K562 (cell line): ENCODE measurements around the gene CABP2. TPM values are rescaled to one million over a fixed set of nuclear protein-coding genes. Genes with fewer than 3 reads are reported as not detected.

Experiments used
- ATAC-seq: fragments of 200-7000 bp; cut with Tn5 transposase; 3 replicates; pipeline ENCODE4 v1.9.1; 2020; ENCODE audit warnings: moderate library complexity
- BruUV-seq: library from RNA; stranded (reverse); fragments of 400-500 nt; replicated peaks from 2 replicates; lab custom pipeline; 2021; lab: Mats Ljungman, UMichigan
- CTCF ChIA-PET: fragments of 300-600 bp; formaldehyde crosslinking; extraction: SDS; loops from one replicate; lab custom pipeline; 2021; ENCODE audit warnings: low intra/inter-chr PET ratio; lab: Yijun Ruan, JAX
- POLR2A ChIA-PET: fragments of 300-600, 350-650 bp; sonication (Branson Sonifier 250); formaldehyde crosslinking; extraction: SDS; loops from one replicate; lab custom pipeline; 2021; ENCODE audit warnings: antibody characterized with exemption, inconsistent platforms; lab: Yijun Ruan, JAX
- DNase-seq, 4 experiments: peaks; one replicate each; pipeline versions ENCODE4 v3.0.0 to v3.0.0-alpha.2; 2011 to 2018; ENCODE audit warnings: low spot score in 3 of 4, mixed read lengths in 3 of 4; ENCODE audit errors: extremely low read depth in 1 of 4
- FAIRE-seq: peaks from 2 replicates; lab custom pipeline; 2011; peaks lifted over from hg19 to GRCh38; lab: Jason Lieb, UNC
- H2AFZ ChIP-seq: 2 replicates; pipeline ENCODE4 v1.6.0; 2011; ENCODE audit warnings: low read depth, low read length, control low read depth, inconsistent platforms
- H3K27ac ChIP-seq: fragments of 200-600 bp; 3 replicates; pipeline ENCODE4 v1.8.0; 2011; ENCODE audit warnings: low read depth, mild to moderate bottlenecking, control low read depth, inconsistent platforms, low read length, moderate library complexity, mixed read lengths; ENCODE audit errors: extremely low read depth
- H3K27me3 ChIP-seq, 2 experiments: fragments of 300-600 bp in 1 of 2; 2 replicates in 1 of 2; 3 replicates in 1 of 2; pipeline versions ENCODE4 v1.6.0 to v1.8.0; 2011; ENCODE audit warnings: inconsistent platforms in 2 of 2, low read length in 2 of 2, mild to moderate bottlenecking in 1 of 2, mixed read lengths in 1 of 2, moderate library complexity in 1 of 2; ENCODE audit not compliant: control insufficient read depth in 2 of 2, insufficient read depth in 2 of 2
- H3K36me3 ChIP-seq: fragments of 300-600 bp; 3 replicates; pipeline ENCODE4 v1.8.0; 2011; ENCODE audit warnings: mild to moderate bottlenecking, low read length, inconsistent platforms; ENCODE audit not compliant: control insufficient read depth, insufficient read depth
- H3K4me1 ChIP-seq, 2 experiments: fragments of 200-600 bp in 1 of 2; replicated peaks in 1 of 2; 2 replicates in 1 of 2; 3 replicates in 1 of 2; pipeline versions ENCODE4 v1.5.1 to v1.8.0; 2011; ENCODE audit warnings: inconsistent platforms in 2 of 2, low read length in 2 of 2, mild to moderate bottlenecking in 1 of 2, mixed read lengths in 1 of 2, moderate library complexity in 1 of 2; ENCODE audit not compliant: control insufficient read depth in 2 of 2, insufficient read depth in 2 of 2
- H3K4me2 ChIP-seq: 2 replicates; pipeline ENCODE4 v1.6.1; 2011; ENCODE audit warnings: low read length, control low read depth, inconsistent platforms, mixed read lengths; ENCODE audit not compliant: insufficient read depth
- H3K4me3 ChIP-seq: fragments of 200-600 bp; sonication (generic), shearing (Covaris generic); 2 replicates; pipeline ENCODE4 v1.5.1; 2016; ENCODE audit warnings: control low read depth, inconsistent platforms
- H3K79me2 ChIP-seq: fragments of 200-600 bp; 3 replicates; pipeline ENCODE4 v1.8.0; 2011; ENCODE audit warnings: low read length, inconsistent platforms; ENCODE audit not compliant: control insufficient read depth, insufficient read depth
- H3K9ac ChIP-seq, 2 experiments: 2 replicates each; pipeline versions ENCODE4 v1.6.0 to v1.6.1; 2011; ENCODE audit warnings: low read depth in 2 of 2, low read length in 2 of 2, control low read depth in 1 of 2, inconsistent platforms in 1 of 2, mild to moderate bottlenecking in 1 of 2, mixed read lengths in 1 of 2; ENCODE audit not compliant: insufficient read depth in 1 of 2
- H3K9me1 ChIP-seq: one replicate; pipeline ENCODE4 v1.6.0; 2011; ENCODE audit warnings: inconsistent platforms, mild to moderate bottlenecking, low read length, moderate library complexity; ENCODE audit not compliant: control insufficient read depth, insufficient read depth
- H3K9me3 ChIP-seq: replicated peaks from 2 replicates; pipeline ENCODE4 v1.5.1; 2011; ENCODE audit warnings: low read depth, low read length, inconsistent platforms; ENCODE audit not compliant: control insufficient read depth, insufficient read depth
- H4K20me1 ChIP-seq: replicated peaks from 2 replicates; pipeline ENCODE4 v1.6.1; 2011; ENCODE audit warnings: low read length, inconsistent platforms, mixed read lengths; ENCODE audit not compliant: control insufficient read depth, insufficient read depth
- HNRNPL ChIP-seq: fragments of 200-400 bp; formaldehyde crosslinking; IDR thresholded peaks from 2 replicates; pipeline ENCODE4 v1.6.1; 2017; ENCODE audit warnings: low read depth, mild to moderate bottlenecking, low read length
- STAT5B ChIP-seq: fragments of 250-450 bp; sonication (Bioruptor Pico); IDR thresholded peaks from 2 replicates; pipeline ENCODE4 v1.8.0; 2021; ENCODE audit warnings: mild to moderate bottlenecking, inconsistent platforms
- WGBS: fragments of 100-300 bp; shearing (Covaris generic); methylation state at CpG from one replicate; pipeline ENCODE4 v1.1.6; 2016; ENCODE audit warnings: low coverage, mixed read lengths; ENCODE audit not compliant: insufficient coverage; ENCODE audit errors: missing lambda C conversion rate; 5-methylcytosine and 5-hydroxymethylcytosine counted together
- in situ Hi-C: fragments of 300-500 bp; cut with MboI; formaldehyde crosslinking; loops from 4 replicates; pipeline ENCODE4 v1.15.0; 2018; ENCODE audit warnings: inconsistent platforms, mixed read lengths
- intact Hi-C: fragments of 100-400 bp; cut with micrococcal nuclease; formaldehyde crosslinking; loops from 2 replicates; pipeline ENCODE4 v1.14.2; 2022
- polyA plus RNA-seq, 8 experiments: library from polyadenylated mRNA; depleted of rRNA in 4 of 8; stranded (reverse) in 5 of 8; unstranded in 3 of 8; fragments of >200 nt; fragmentation: Nextera tagmentation in 2 of 8; fragmentation: Illumina TruSeq in 1 of 8; extraction: Ambion mirVana in 2 of 8; extraction: Trizol in 1 of 8; gene quantifications; 2 replicates each; pipeline versions ENCODE4 v1.2.1 to v1.2.3, GENCODE V29; 2011 to 2014; ENCODE audit warnings: inconsistent platforms in 1 of 8, missing spikeins in 1 of 8
- total RNA-seq, 7 experiments: library from RNA; depleted of rRNA in 6 of 7; stranded (reverse); fragments of >200 nt in 6 of 7; fragmentation: Illumina TruSeq in 2 of 7; extraction: Trizol in 2 of 7; gene quantifications; 2 replicates each; pipeline versions ENCODE4 v1.2.1 to v1.2.3, GENCODE V29; 2011 to 2021; ENCODE audit warnings: low replicate concordance in 1 of 7

CABP2 gene
- total and polyA plus RNA-seq, 9 of the 15 experiments (the other 6 are each of a cell fraction or from before 2014, with no cell fraction given), result not detected

DNA sequence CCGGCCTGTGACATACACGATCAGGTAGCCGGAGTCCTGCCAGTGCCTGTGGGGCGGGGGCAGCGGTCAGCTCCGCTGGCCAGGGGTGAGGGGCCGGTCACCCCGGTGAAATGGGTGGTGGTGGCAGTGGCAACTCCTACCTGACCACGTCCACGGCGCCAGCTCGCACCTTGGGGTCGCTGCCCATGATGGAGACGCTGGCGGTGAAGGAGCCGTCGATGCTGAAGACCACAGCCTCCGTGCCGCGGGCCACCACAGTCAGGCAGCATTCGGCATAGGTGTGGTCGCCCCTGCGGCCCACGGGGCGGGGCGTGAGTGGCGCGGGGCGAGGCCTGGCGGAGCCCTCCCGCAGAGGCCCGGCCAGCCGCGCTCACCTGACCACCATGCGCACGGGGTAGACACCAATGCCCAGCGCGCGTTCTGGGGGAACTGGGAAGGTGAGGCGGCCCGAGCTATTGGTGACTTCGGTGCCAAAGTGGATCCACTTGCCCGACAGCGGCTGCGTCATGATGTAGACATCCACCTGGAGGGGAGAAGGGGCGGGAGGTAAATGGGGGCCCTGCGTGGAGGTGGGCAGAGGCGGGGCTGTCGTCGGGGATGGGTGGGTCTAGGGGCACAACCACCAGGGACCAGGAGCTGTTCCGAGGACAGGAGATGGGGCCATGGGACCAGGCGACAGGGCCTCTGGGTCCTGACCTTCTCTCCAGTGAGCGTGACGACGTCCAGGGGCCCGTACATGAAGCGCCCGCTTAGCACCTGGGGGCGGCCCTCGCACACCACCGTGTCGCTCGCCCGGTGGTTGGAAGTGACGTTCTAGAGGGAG, 29.5 kb downstream of the CABP2 start:
- in situ Hi-C loops, result no loop called here
- no TSS peak for BruUV-seq
- ChIA-PET POLR2A (interaction anchor here (1.1 kb wide), 1 partner anchor 100 kb away, joined by 3 read pairs; no protein-coding TSS in a partner anchor), CTCF (no interaction called here)
- intact Hi-C loops, result no loop called here
- Histone ChIP-seq H3K4me1 (peaks cover 0 to 79% of the 10 kb centered on the region in 2 experiments; a peak in 2 of 5 replicates), H3K4me2 (no peak overlapping the region), H3K79me2 (no peaks in the 10 kb centered on the region), H3K9me1 (no peaks in the 10 kb centered on the region), H3K9ac (no peak overlapping the region), H3K36me3 (peaks cover 95% of the 10 kb centered on the region; the same call in 2 of the 3 replicates), H3K4me3 (no peak overlapping the region), H3K27me3 (no peaks in the 10 kb centered on the region), H2AFZ (no peak overlapping the region), H3K27ac (no peak overlapping the region), H3K9me3 (no peaks in the 10 kb centered on the region), H4K20me1 (no peaks in the 10 kb centered on the region)
- FAIRE-seq, result no peak
- no peak for DNase-seq
- WGBS, result 97% methylated on average over 34 of the region's 65 CpGs
- TF ChIP-seq STAT5B (CRISPR knock-in tag) (no peak), HNRNPL (0 out of 2 replicates have a peak, but pooled peaks have one; percentile 25)
- ATAC-seq, result no peak
